ENCODE results near the gene BORCS5.

DNA sequence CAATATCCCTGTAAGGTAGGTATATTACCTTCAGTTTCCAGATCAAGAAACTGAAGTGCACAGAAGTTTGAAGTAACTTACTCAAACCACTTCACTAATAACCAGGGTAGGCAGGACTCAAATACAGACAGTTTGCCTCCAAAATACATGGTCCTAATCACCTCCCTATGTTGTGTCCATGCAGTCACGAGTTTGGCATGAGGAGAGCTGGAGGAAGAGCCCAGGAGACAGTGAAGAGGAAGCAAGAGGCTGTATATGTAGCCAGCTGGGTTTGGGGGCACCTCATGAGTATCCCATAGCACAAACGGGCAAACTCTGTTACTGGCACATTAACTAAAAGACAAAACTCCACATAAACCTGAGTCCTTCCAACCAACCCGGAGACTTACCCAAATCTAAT is 126.6 kb downstream of the BORCS5 start:
- TF ChIP-seq POLR2A (IDR thresholded peaks at IDR 0.05), result no peak
- no peak for TF ChIP-seq CTCF (IDR thresholded peaks at IDR 0.05)
